GM10248 (cell line): ENCODE measurements around the gene ISG20.

Experiments used
- CTCF ChIA-PET: fragments of 300-600 bp; sonication (Branson Sonifier 250); formaldehyde crosslinking; extraction: SDS; loops from one replicate; lab custom pipeline; 2021; ENCODE audit warnings: antibody characterized with exemption; lab: Yijun Ruan, JAX
- POLR2A ChIA-PET: fragments of 350-650 bp; sonication (Branson Sonifier 250); formaldehyde crosslinking; extraction: SDS; loops from one replicate; lab custom pipeline; 2020; ENCODE audit warnings: antibody characterized with exemption; lab: Yijun Ruan, JAX
- DNase-seq: peaks from one replicate; pipeline ENCODE4 v3.0.0; 2012; ENCODE audit errors: extremely low spot score
- CTCF ChIP-seq: IDR thresholded peaks from 2 replicates; pipeline ENCODE4 v1.5.1; 2012; ENCODE audit warnings: mild to moderate bottlenecking, low read depth; ENCODE audit errors: extremely low read depth, missing control alignments, control extremely low read depth

Gene ISG20

GRCh38 chr15:88651136-88651732 is 12.4 kb downstream of the ISG20 start:
- CTCF ChIA-PET: no interaction called here
- TF ChIP-seq CTCF: no peak
- POLR2A ChIA-PET: no interaction called here
- no peak for DNase-seq

- POLR2A ChIA-PET: no interaction called here
- CTCF ChIA-PET: no interaction called here
- DNase-seq: no peak
- no peak for TF ChIP-seq CTCF
Observed at GRCh38 chr15:88651971-88652370, 13.2 kb downstream of the ISG20 start.

GRCh38 chr15:88652456-88653199 is 13.8 kb downstream of the ISG20 start:
- no peak for DNase-seq
- ChIA-PET POLR2A (no interaction called here), CTCF (interaction anchor here (1.2 kb wide), 1 partner anchor 49 kb away, joined by 4 read pairs; no protein-coding TSS in a partner anchor)
- TF ChIP-seq CTCF: no peak

GRCh38 chr15:88653200-88654064 is 14.6 kb downstream of the ISG20 start:
- CTCF ChIA-PET: interaction anchor here (1.2 to 3.8 kb wide), 4 partner anchors 8 to 48 kb away, joined by 3 to 21 read pairs (median 5); no protein-coding TSS in a partner anchor
- POLR2A ChIA-PET: no interaction called here

GRCh38 chr15:88654430-88655102 is 15.8 kb downstream of the ISG20 start:
- no peak for TF ChIP-seq CTCF
- DNase-seq: no peak
- CTCF ChIA-PET: interaction anchor here (1.2 to 3.8 kb wide), 6 partner anchors 9 to 45 kb away, joined by 3 to 21 read pairs (median 4); no protein-coding TSS in a partner anchor
- POLR2A ChIA-PET: no interaction called here

More at GRCh38 chr15:88653200-88654064, 14.6 kb downstream of the ISG20 start:
- no peak for DNase-seq
- TF ChIP-seq CTCF: no peak
